HepG2 (cell line): Measurements from ENCODE around the gene MCRS1. TPM values are rescaled to one million over a fixed set of nuclear protein-coding genes. Genes with fewer than 3 reads are reported as not detected.
A peak's percentile ranks its signal among the peaks of the same experiment; 100 is the strongest.

Source experiments
- ATAC-seq: fragments of 200-7000 bp; cut with Tn5 transposase; 3 replicates; pipeline ENCODE4 v1.9.1; 2020; ENCODE audit warnings: mild to moderate bottlenecking, moderate library complexity
- BruUV-seq: library from RNA; stranded (reverse); fragments of 400-500 nt; replicated peaks from 2 replicates; lab custom pipeline; 2021; lab: Mats Ljungman, UMichigan
- CTCF ChIA-PET: fragments of 300-600 bp; formaldehyde crosslinking; extraction: SDS; loops from one replicate; lab custom pipeline; 2021; ENCODE audit warnings: low total read pairs, inconsistent platforms, low intra/inter-chr PET ratio; lab: Yijun Ruan, JAX
- POLR2A ChIA-PET: fragments of 350-600 bp; sonication (Branson Sonifier 250); formaldehyde crosslinking; loops from one replicate; lab custom pipeline; 2020; ENCODE audit warnings: antibody characterized with exemption, inconsistent platforms; lab: Yijun Ruan, JAX
- DNase-seq: peaks from one replicate; pipeline ENCODE4 v3.0.0-alpha.2; 2015; ENCODE audit warnings: low spot score
- FAIRE-seq: peaks from 3 replicates; lab custom pipeline; 2011; peaks lifted over from hg19 to GRCh38; lab: Jason Lieb, UNC
- H2AFZ ChIP-seq: one replicate; pipeline ENCODE4 v1.6.1; 2011; ENCODE audit warnings: low read length, inconsistent platforms
- H3K27ac ChIP-seq: fragments of 300-600 bp; 3 replicates; pipeline ENCODE4 v1.8.0; 2011; ENCODE audit warnings: mixed run types, mild to moderate bottlenecking, mixed read lengths, low read length, inconsistent platforms; ENCODE audit not compliant: insufficient read depth; ENCODE audit errors: extremely low read length
- H3K27me3 ChIP-seq, 2 experiments: fragments of 200-600 bp in 1 of 2; 2 replicates in 1 of 2; 3 replicates in 1 of 2; pipeline versions ENCODE4 v1.6.0 to v1.8.0; 2011; ENCODE audit warnings: low read length in 2 of 2, mild to moderate bottlenecking in 2 of 2, moderate library complexity in 2 of 2, inconsistent platforms in 1 of 2; ENCODE audit not compliant: insufficient read depth in 2 of 2, control insufficient read depth in 1 of 2
- H3K36me3 ChIP-seq, 2 experiments: fragments of 200-600 bp in 1 of 2; replicated peaks in 1 of 2; 2 replicates in 1 of 2; 3 replicates in 1 of 2; pipeline versions ENCODE4 v1.5.1 to v1.8.0; 2011; ENCODE audit warnings: low read length in 2 of 2, inconsistent platforms in 1 of 2; ENCODE audit not compliant: insufficient read depth in 2 of 2, control insufficient read depth in 1 of 2
- H3K4me1 ChIP-seq: 2 replicates; pipeline ENCODE4 v1.5.1; 2012; ENCODE audit warnings: low read length, inconsistent platforms; ENCODE audit not compliant: insufficient read depth
- H3K4me2 ChIP-seq: 2 replicates; pipeline ENCODE4 v1.6.0; 2011; ENCODE audit warnings: low read depth, low read length, inconsistent platforms
- H3K4me3 ChIP-seq, 3 experiments: fragments of 200-600 bp in 1 of 3; sonication (generic), shearing (Covaris generic) in 1 of 3; replicated peaks in 1 of 3; 2 replicates each; pipeline ENCODE4 v1.5.1; 2011 to 2016; ENCODE audit warnings: low read length in 3 of 3, inconsistent platforms in 2 of 3, low read depth in 2 of 3, mild to moderate bottlenecking in 2 of 3, control low read depth in 1 of 3, mixed read lengths in 1 of 3; ENCODE audit not compliant: insufficient read depth in 1 of 3
- H3K79me2 ChIP-seq: one replicate; pipeline ENCODE4 v1.6.1; 2011; ENCODE audit warnings: low read length, inconsistent platforms; ENCODE audit not compliant: insufficient read depth
- H3K9ac ChIP-seq: 2 replicates; pipeline ENCODE4 v1.6.0; 2011; ENCODE audit warnings: mild to moderate bottlenecking, low read depth, low read length, inconsistent platforms; ENCODE audit not compliant: insufficient read depth
- H3K9me3 ChIP-seq: 2 replicates; pipeline ENCODE4 v1.5.1; 2012; ENCODE audit warnings: mild to moderate bottlenecking, low read length
- H4K20me1 ChIP-seq: 2 replicates; pipeline ENCODE4 v1.6.0; 2011; ENCODE audit warnings: inconsistent platforms, mild to moderate bottlenecking, low read length, moderate library complexity; ENCODE audit not compliant: insufficient read depth
- ARNT2 ChIP-seq: sonication (generic); formaldehyde crosslinking; IDR thresholded peaks from 2 replicates; pipeline ENCODE4 v1.8.0; 2022; ENCODE audit warnings: mild to moderate bottlenecking, low read depth, missing genetic modification reagents, moderate library complexity
- ATF3 ChIP-seq: sonication (generic); formaldehyde crosslinking; IDR thresholded peaks from 2 replicates; pipeline ENCODE4 v1.4.0; 2020; ENCODE audit warnings: missing genetic modification reagents
- CTCF ChIP-seq: sonication (generic); formaldehyde crosslinking; IDR thresholded peaks from 2 replicates; pipeline ENCODE4 v1.5.0; 2020; ENCODE audit warnings: mild to moderate bottlenecking, missing genetic modification reagents, moderate library complexity
- HNF4G ChIP-seq, 2 experiments: sonication (generic) in 1 of 2; formaldehyde crosslinking in 1 of 2; IDR thresholded peaks; 2 replicates each; pipeline versions ENCODE4 v1.4.0 to v1.6.1; 2011 to 2020; ENCODE audit warnings: borderline replicate concordance in 2 of 2, low read depth in 2 of 2, mild to moderate bottlenecking in 2 of 2, low read length in 1 of 2, missing genetic modification reagents in 1 of 2, moderate library complexity in 1 of 2
- HOXA5 ChIP-seq: sonication (generic); formaldehyde crosslinking; IDR thresholded peaks from 2 replicates; pipeline ENCODE4 v1.4.0; 2020; ENCODE audit warnings: missing genetic modification reagents
- LCORL ChIP-seq, 2 experiments: fragments of 450-650 bp in 1 of 2; sonication (generic) in 1 of 2; formaldehyde crosslinking in 1 of 2; IDR thresholded peaks; 2 replicates each; pipeline versions ENCODE4 v1.5.0 to v1.6.1; 2017 to 2020; ENCODE audit warnings: antibody characterized with exemption in 1 of 2, missing genetic modification reagents in 1 of 2
- MTERF4 ChIP-seq: sonication (generic); formaldehyde crosslinking; IDR thresholded peaks from 2 replicates; pipeline ENCODE4 v1.8.0; 2023; ENCODE audit warnings: mild to moderate bottlenecking, missing genetic modification reagents
- RBFOX2 ChIP-seq: fragments of 200-400 bp; formaldehyde crosslinking; IDR thresholded peaks from 2 replicates; pipeline ENCODE4 v1.6.1; 2017; ENCODE audit warnings: low read depth, mild to moderate bottlenecking, low read length
- RORA ChIP-seq: sonication (generic); formaldehyde crosslinking; IDR thresholded peaks from 2 replicates; pipeline ENCODE4 v1.5.0; 2020; ENCODE audit warnings: mild to moderate bottlenecking, missing genetic modification reagents, moderate library complexity
- SIN3A ChIP-seq: IDR thresholded peaks from 2 replicates; pipeline ENCODE4 v1.6.1; 2011; ENCODE audit warnings: low read depth, mild to moderate bottlenecking, control low read depth, low read length, borderline replicate concordance
- SOX13 ChIP-seq, 3 experiments: fragments of 450-650 bp in 1 of 3; sonication (generic) in 1 of 3; formaldehyde crosslinking in 1 of 3; IDR thresholded peaks in 2 of 3; conservative IDR thresholded peaks in 1 of 3; 2 replicates each; pipeline versions ENCODE4 v1.5.0 to v1.6.1; 2016 to 2020; ENCODE audit warnings: antibody characterized with exemption in 1 of 3, mild to moderate bottlenecking in 1 of 3, missing compliant biosample characterization in 1 of 3, missing genetic modification reagents in 1 of 3, moderate library complexity in 1 of 3
- ZBTB26 ChIP-seq: IDR thresholded peaks from 2 replicates; pipeline ENCODE4 v1.6.1; 2016; ENCODE audit warnings: missing compliant biosample characterization, missing genetic modification reagents, borderline replicate concordance
- ZNF274 ChIP-seq: sonication (generic); formaldehyde crosslinking; IDR thresholded peaks from 2 replicates; pipeline ENCODE4 v1.5.1; 2020; ENCODE audit warnings: mild to moderate bottlenecking, missing genetic modification reagents
- ZNF512B ChIP-seq: sonication (generic); formaldehyde crosslinking; IDR thresholded peaks from 2 replicates; pipeline ENCODE4 v1.5.1; 2020; ENCODE audit warnings: missing genetic modification reagents, mild to moderate bottlenecking, borderline replicate concordance
- ZNF546 ChIP-seq: sonication (generic); formaldehyde crosslinking; conservative IDR thresholded peaks from 2 replicates; pipeline ENCODE4 v1.8.1; 2023; ENCODE audit warnings: mild to moderate bottlenecking, missing genetic modification reagents
- whole genome bisulfite sequencing: methylation state at CpG from one replicate; pipeline ENCODE4 v1.1.6; 2017; ENCODE audit warnings: low lambda C conversion rate; 5-methylcytosine and 5-hydroxymethylcytosine counted together
- in situ Hi-C: cut with HindIII; loops from 2 replicates; pipeline ENCODE4 v1.10.0; 2017; ENCODE audit warnings: low pct_unique_long_range_greater_than_20kb; ENCODE audit not compliant: extremely low pct_ligation_motif_present
- intact Hi-C: fragments of 100-400 bp; cut with micrococcal nuclease; formaldehyde crosslinking; loops from one replicate; pipeline ENCODE4 v1.10.0; 2022; ENCODE audit not compliant: unreplicated experiment
- polyA plus RNA-seq, 8 experiments: library from polyadenylated mRNA; depleted of rRNA in 3 of 8; stranded (reverse) in 7 of 8; unstranded in 1 of 8; fragments of >200 nt; fragmentation: Illumina TruSeq in 4 of 8; extraction: Trizol in 4 of 8; gene quantifications; 2 replicates each; pipeline versions ENCODE4 v1.2.1 to v1.2.3, GENCODE V29; 2011 to 2016; ENCODE audit warnings: low read depth in 4 of 8, missing spikeins in 1 of 8, mixed read lengths in 1 of 8; ENCODE audit not compliant: insufficient read depth in 1 of 8
- total RNA-seq, 5 experiments: library from RNA; depleted of rRNA; stranded (reverse); fragments of >200 nt; fragmentation: Illumina TruSeq; extraction: Trizol; gene quantifications; 2 replicates each; pipeline ENCODE4 v1.2.3, GENCODE V29; 2016; ENCODE audit warnings: low read depth in 1 of 5

MCRS1 gene
- total and polyA plus RNA-seq, 2 of the 13 experiments (the other 11 are each of a cell fraction or from before 2014, with no cell fraction given), result 51.0 to 66.3 TPM

GRCh38 chr12:49557917-49558215 lies 10.1 kb downstream of the MCRS1 start:
- no peak overlapping the region for H2AFZ ChIP-seq
- H3K4me3 ChIP-seq, result no peak overlapping the region
- H3K9me3 ChIP-seq, result no peaks in the 10 kb centered on the region
- H3K36me3 ChIP-seq, result peaks cover 24 to 45% of the 10 kb centered on the region in 2 experiments
- ChIA-PET POLR2A (no interaction called here), CTCF (no interaction called here)
- in situ Hi-C loops, result no loop called here
- 82% methylated on average over 2 of the region's 7 CpGs for WGBS
- DNase-seq, result no peak
- no peaks in the 10 kb centered on the region for H3K27me3 ChIP-seq
- no peaks in the 10 kb centered on the region for H4K20me1 ChIP-seq
- FAIRE-seq, result no peak
- no TSS peak for BruUV-seq
- peak; percentile 13 for ATAC-seq
- H3K9ac ChIP-seq, result no peak overlapping the region
- no peak overlapping the region for H3K4me2 ChIP-seq
- peaks cover 17% of the 10 kb centered on the region for H3K4me1 ChIP-seq
- H3K27ac ChIP-seq, result no peak overlapping the region
- intact Hi-C loops, result no loop called here
- no peaks in the 10 kb centered on the region for H3K79me2 ChIP-seq
- TF ChIP-seq HNF4G (IDR thresholded peaks at IDR 0.05; ENCODE audit: borderline replicate concordance, low read depth, low read length), result no peak
- no peak for TF ChIP-seq HNF4G (CRISPR knock-in tag; IDR thresholded peaks at IDR 0.05; ENCODE audit: borderline replicate concordance, low read depth)
- no peak for TF ChIP-seq SIN3A
- TF ChIP-seq RORA (CRISPR knock-in tag), result no peak
- peak; percentile 8; the same call in 1 of the 2 replicates for TF ChIP-seq RBFOX2
- no peak for TF ChIP-seq LCORL (IDR thresholded peaks at IDR 0.05)
- no peak for TF ChIP-seq LCORL (CRISPR knock-in tag; IDR thresholded peaks at IDR 0.05)
- no peak for TF ChIP-seq ZNF274 (CRISPR knock-in tag)
- no peak for TF ChIP-seq ZBTB26
- no peak for TF ChIP-seq SOX13 (IDR thresholded peaks at IDR 0.05)
- no peak for TF ChIP-seq SOX13 (CRISPR knock-in tag; conservative IDR thresholded peaks at IDR 0.05 in 1 of 2, IDR thresholded peaks at IDR 0.05 in 1 of 2)
- no peak for TF ChIP-seq ZNF546 (CRISPR knock-in tag)
- TF ChIP-seq CTCF (CRISPR knock-in tag), result peak; percentile 58
- no peak for TF ChIP-seq ZNF512B (CRISPR knock-in tag)
- no peak for TF ChIP-seq MTERF4
- no peak for TF ChIP-seq ARNT2 (CRISPR knock-in tag)
- TF ChIP-seq HOXA5 (CRISPR knock-in tag), result no peak
- no peak for TF ChIP-seq ATF3 (CRISPR knock-in tag)
